IPS DF 4.7 (cell line): ENCODE data around the gene TAGLN2.

Experiments used
- DNase-seq: peaks from one replicate; pipeline ENCODE4 v3.0.0-alpha.2; 2013; ENCODE audit warnings: low spot score; ENCODE audit errors: extremely low read depth

Gene TAGLN2

GRCh38 chr1:159924791-159925718 is at the start of gene TAGLN2:
Gene TAGLN2 (minus strand): TSS chr1:159925507. CDS start chr1:159920509, 4,998 bp downstream.
- no peak for DNase-seq

DNA sequence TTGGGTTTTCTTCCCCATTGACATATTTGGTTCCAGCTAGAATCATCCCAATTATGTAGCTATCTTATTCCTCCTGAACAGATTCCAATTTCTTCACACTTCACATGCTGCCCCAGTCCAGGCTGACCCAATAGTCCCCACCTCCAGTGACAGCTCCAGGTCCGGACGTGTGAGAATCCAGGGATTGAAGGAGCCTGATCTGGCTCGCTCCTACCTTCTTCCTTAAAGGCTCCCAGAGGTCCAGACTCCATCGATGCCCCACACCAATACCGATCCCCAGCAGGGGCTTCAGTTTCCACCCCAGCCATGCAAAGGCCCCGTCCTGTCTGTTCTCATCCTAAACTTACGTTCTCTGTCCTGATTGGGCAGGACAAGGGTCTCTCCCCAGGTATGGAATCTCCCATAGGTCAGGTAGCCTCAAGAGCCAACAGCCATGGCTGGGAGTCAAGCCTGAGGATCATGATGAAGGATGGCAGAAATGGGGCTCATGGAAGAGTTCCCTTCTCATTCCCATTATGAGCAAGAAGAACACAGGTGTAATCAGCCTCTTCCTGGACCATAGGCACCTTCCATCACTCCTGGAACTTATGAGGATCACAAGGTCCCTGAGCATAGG is 49.2 kb upstream of the TAGLN2 start:
- no peak for DNase-seq

DNA sequence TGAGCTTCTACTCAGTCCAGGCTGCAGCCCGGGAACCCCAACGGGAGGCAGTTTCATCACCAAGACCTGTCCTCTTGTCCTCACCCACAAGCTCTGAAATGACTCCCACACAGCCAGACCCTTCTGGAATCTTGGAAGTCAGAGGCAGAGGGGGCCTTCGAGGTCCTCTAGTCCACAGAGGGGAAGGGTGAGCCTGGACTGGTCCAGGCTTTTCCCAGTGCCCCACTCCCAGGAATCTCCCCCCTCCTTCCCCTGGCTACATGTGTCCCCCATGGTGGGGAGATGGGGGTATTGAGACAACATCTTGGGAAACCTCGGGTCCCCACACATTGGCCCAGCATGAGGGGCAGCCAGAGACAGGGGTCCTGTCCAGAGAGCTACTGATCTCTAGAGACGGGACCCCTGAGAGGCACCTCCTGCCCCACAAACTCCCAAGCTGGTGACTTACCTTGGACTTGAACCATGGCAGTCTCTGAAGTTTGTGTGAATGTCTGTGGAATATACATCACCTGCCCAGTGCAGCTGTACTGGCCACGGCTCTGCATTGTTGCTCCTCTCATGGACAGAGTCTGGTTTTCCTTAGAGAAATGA is 48.1 kb upstream of the TAGLN2 start:
- no peak for DNase-seq

GRCh38 chr1:159972443-159973205 is 47.3 kb upstream of the TAGLN2 start:
- no peak for DNase-seq

GRCh38 chr1:159970932-159971342 is 45.6 kb upstream of the TAGLN2 start:
- DNase-seq = no peak

DNA sequence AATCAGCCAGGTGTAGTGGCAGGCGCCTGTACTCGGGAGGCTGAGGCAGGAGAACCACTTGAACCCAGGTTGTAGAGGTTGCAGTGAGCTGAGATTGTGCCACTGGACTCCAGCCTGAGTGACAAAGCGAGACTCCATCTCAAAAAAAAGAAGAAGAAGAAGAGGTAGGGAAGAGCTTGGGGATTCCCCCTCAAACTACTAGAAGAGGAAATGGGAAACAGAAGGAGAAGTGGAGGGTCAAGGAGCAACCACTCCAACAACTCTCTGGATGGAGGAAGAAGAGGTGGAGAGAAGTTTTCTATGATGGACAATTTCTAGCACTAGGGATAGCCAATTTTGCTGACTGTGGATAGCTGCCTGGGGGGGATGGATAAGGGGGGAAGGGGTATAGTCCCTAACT is 43.6 kb upstream of the TAGLN2 start:
- no peak for DNase-seq

DNA sequence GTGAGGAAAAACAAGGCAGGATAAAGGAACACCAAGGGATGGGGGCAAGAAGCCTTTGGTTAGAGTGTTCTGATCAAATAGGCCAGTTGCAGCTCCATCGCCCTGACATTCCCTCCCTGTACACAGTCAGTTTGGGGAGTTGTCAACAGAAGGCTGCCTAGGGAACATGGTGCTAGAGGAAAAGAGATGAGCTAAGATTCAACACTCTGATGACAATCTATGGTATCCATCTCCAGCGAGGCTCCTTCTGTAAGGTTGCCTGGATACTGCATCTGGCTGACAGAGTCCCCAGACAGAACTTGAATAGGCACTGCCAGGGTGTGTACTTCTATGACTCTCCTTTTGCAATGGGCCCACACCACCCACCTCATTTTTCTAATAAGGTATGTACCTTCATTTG is 40.0 kb upstream of the TAGLN2 start:
- DNase-seq = no peak

DNA sequence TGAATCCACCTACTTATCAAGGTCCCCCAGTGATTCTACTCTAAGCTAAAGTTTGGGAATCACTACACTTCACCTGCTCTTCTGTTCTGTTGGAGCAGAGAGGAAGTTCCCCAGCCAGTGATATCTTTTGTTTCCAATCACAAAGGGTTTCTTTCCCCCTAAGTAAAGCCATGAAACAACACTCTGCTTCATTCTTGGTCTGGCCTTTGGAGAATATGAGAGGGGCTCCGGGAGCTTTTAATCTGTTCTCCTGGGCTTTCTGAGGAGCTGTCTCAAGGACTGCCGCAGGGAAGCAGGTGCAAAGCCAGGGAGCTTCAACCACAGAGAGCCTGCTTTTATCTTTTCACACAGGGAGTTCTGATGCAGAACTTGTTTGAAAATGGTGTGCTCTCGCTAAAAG is 38.8 kb upstream of the TAGLN2 start:
- no peak for DNase-seq

GRCh38 chr1:159962176-159962575 is 36.9 kb upstream of the TAGLN2 start:
- DNase-seq = no peak

DNA sequence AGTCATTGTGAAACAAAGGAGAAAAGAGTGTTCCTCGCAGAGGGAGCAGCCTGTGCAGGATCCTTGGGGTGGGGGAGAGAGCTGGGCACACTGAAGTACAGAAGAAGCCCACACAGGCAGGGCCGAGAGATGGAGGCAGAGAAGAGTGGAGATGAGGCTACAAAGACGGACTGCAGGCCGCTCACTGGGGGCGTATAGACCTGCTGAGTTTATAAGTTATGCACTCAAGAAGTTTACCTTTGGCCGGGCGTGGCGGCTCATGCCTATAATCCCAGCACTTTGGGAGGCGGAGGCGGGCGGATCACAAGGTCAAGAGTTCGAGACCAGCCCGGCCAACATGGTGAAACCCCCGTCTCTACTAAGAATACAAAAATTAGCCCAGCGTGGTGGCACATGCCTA is 36.3 kb upstream of the TAGLN2 start:
- no peak for DNase-seq

DNA sequence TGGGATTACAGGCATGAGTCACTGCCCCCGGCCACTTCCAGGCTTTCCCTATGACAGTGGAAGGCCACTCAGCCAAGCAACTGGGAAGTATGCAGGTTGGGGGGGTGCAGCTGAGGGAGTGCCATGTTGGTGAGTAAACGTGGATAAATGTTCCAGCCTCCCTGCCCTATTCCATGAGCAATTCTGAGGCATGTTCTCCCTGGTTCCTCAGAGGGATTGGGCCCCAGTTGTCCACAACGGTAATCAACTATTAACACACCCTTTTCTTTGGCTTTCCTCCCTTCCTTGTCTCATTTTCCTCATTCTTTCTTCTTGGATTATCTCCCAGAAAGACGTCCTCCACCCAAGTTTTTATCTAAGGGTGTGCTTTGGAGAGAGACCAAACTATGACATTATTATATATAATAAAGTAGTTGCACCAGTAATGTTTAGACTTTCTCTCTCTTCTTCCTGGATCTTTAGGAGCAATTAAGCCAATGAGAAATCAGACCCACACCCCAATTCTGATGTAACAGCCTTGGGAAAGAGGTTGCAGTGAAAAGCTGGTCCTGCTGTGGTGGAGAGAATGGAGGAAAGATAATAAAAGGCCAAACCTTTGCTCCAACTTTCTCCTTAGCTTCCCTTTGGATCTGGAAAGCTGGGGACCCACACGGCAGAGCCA is 35.5 kb upstream of the TAGLN2 start:
- no peak for DNase-seq

DNA sequence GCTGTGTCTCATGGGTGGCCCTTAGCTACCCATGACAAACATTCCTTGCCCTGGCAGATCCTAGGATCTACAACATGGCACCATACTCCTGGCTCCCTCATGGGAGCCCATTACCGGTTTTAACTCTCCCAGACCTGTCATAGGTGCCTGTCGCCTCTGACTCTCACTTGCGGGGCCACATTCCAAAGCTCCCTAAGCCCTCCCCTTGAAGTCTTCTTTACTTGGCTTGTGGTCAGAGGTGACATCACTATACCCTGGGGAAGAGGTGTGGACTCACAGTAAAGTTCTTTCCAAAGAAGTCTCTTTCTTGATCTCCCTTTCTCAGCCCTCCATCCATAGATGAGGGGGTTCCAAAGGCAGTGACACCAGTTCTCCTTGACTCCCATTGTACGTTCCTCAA is 34.1 kb upstream of the TAGLN2 start:
- no peak for DNase-seq

DNA sequence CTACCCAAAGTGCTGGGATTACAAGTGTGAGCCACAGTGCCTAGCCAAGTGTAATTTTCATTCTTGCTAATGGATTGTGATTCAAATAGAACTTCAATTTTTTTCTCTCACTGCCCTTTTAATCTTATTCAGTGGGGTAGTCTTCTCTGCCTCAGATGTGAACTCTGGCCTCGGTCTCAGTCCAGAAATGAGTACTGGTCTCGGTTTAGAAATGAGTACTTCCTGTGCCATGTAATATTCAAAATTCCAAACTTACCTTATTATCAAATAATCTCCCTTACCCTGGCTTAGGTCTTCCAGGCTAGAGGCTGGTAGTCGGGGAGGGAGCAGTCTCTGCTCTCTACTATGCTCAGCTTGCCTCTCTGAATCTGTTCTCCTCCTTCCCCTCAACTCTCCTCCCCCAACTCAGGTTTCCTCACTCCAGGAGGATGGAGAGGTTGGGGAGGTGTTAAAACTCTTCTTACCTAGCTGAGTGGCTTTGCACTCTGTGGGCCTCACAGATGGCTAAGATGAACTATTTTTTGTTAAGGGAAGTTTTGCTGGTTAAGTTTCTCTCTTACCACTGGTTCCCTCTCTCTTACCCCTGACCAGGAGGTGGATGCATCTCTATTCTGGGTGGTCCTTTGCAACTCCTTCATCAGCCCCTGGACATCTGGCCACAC is 33.5 kb upstream of the TAGLN2 start:
- DNase-seq = no peak

DNA sequence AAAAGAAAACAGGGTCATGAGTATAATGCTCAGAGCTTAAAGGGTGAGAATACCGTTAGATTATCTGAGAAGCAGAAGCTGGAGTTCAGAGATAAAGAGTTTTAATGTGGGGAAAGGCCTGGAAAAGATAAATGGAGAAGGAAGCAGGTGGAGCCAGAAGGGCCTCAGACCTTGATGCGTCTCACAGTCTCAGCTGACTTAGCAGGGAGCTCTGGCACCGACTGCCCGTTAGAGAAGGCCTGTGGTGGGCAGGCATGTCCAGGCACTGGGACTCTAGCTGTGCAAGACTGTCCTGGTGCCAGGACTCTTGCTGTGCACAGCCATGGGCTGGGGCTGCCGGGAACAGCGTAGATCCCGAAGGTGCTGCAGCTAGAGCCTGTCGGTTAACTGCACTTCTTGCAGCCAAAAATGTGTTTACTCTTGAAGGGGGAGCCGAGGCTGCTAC is 32.5 kb upstream of the TAGLN2 start:
- DNase-seq = no peak

GRCh38 chr1:159955456-159955855 is 30.1 kb upstream of the TAGLN2 start:
- DNase-seq = no peak

DNA sequence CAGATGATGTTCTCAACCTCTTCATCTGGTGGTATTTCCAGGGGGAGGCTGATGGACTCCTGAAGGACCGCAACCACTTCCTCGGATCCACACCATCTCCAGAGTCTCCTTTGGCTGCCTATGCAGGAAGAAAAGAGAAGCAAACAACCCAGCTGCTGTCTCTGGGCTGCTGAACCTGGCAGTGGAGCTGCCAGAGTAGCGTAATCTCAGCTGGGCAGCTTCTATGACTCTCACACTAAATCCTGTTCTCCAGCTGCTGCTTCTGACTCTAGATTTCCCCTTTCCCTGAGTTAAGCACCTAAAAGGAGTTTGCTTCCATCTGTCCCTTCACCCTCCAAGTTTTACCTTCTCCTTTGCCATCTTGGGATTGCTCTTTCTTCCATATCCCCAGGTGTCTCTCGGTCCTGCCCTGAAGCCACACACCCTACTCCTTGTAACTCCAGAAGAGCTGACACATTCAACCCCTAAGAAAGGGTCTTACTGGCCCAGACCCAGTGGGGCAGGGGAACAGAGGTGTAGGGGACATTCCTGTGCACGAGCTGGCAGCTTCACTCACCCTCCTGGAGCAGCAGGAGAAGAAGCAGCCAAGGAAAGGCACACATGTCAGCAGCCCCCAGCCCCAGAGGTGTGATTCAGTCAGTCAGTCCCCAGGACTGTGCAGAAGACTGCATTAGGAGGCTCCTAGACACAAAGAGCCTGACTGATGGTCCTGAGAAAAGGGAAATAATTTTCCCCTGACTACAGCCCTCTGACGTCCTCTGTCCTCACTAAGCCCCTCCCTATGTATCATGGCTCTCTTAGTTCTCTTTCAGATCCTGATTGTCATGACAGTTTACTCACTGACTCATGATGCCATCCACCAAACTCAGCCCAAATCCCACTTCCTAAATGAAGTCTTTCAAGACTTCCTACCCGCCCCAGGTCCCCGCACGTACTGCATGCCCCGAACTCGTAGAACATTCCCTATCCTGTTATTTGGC is 28.5 kb upstream of the TAGLN2 start, which contains the start of gene SLAMF9:
TSS of gene SLAMF9 (minus strand) at position 702 of the 980 bp plus-strand sequence. CDS start at position 602, 100 bp downstream.
- DNase-seq = no peak

DNA sequence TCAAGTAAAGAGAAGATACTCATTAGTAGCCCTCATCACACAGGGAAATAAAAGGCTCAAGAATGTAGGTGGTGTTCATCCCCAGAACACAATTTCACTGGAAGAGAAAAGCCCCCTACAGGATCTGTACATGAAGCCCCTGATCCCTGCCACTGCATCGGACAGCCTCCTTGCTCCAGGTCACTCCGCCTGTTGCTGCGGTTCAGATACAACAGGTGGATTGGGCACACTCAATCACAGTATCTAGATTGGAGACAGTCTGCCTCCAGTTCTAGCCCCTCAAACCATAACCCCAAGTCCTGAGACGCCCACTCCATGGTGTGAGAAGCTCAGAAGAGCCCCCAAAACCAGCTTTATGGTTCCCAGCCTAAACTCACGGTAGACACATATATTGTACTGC is 27.6 kb upstream of the TAGLN2 start:
- DNase-seq = no peak

GRCh38 chr1:159951551-159951950 is 26.2 kb upstream of the TAGLN2 start:
- no peak for DNase-seq

GRCh38 chr1:159951016-159951415 is 25.7 kb upstream of the TAGLN2 start:
- no peak for DNase-seq
